ENCODE results near the gene KLHL9.

Gene KLHL9

GRCh38 chr9:21316860-21317259 is 18.3 kb downstream of the KLHL9 start:
- DNase-seq: no peak

- no peak for DNase-seq
These were observed 19.0 kb downstream of the KLHL9 start for GRCh38 chr9:21316032-21316842.

GRCh38 chr9:21314152-21314551 is 21.1 kb downstream of the KLHL9 start:
- DNase-seq: no peak

- DNase-seq: no peak
These were observed 23.3 kb downstream of the KLHL9 start for GRCh38 chr9:21311889-21312288.

GRCh38 chr9:21305213-21305612 is 30.0 kb downstream of the KLHL9 start, which contains the start of gene IFNA5:
TSS of gene IFNA5 (minus strand) at chr9:21305313. CDS start at chr9:21305256, 57 bp downstream.
- DNase-seq: no peak

- no peak for DNase-seq
These were observed 39.2 kb downstream of the KLHL9 start for GRCh38 chr9:21295992-21296391.

- no peak for DNase-seq
These were observed 40.2 kb downstream of the KLHL9 start for GRCh38 chr9:21294904-21295538.

- DNase-seq: peak; percentile 6
These were observed 40.8 kb downstream of the KLHL9 start for GRCh38 chr9:21294364-21294774.

- no peak for DNase-seq
These were observed 45.4 kb downstream of the KLHL9 start for GRCh38 chr9:21289848-21290247.

- DNase-seq: no peak
These were observed 47.9 kb downstream of the KLHL9 start for GRCh38 chr9:21287280-21287679.

- no peak for DNase-seq
These were observed 48.5 kb downstream of the KLHL9 start for GRCh38 chr9:21286659-21287058.

GRCh38 chr9:21286099-21286498 is 49.1 kb downstream of the KLHL9 start:
- no peak for DNase-seq

GRCh38 chr9:21281275-21281674 is 53.9 kb downstream of the KLHL9 start:
- no peak for DNase-seq

All from eye (tissue), 1 donor.